Measurements from ENCODE around the gene PRIMA1. TPM values are rescaled to one million over a fixed set of nuclear protein-coding genes. Genes with fewer than 3 reads are reported as not detected.

PRIMA1 gene
- polyA plus RNA-seq, 10 donors, result 2.1 to 4.4 (median 3.3) TPM

DNA sequence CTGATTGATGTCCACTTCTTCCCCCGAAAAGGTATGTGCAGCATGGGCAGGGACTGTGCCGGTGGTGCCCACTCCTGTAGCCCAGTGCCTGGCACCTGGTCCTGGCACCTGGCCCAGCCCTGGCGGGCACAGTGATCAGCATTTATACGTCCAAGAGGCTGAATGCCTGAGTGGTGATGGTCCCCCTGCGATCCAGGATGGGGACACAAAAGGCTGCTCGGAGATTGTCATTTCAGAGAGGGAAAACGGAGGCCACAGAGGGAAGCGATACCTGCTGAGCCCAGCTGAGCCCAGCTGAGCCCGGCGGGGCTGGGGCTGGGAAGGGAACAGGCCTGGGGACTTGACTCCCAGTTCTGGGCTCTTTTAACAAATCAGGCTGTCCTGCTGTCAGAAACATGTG, 55.8 kb downstream of the PRIMA1 start:
- no peak for DNase-seq

DNA sequence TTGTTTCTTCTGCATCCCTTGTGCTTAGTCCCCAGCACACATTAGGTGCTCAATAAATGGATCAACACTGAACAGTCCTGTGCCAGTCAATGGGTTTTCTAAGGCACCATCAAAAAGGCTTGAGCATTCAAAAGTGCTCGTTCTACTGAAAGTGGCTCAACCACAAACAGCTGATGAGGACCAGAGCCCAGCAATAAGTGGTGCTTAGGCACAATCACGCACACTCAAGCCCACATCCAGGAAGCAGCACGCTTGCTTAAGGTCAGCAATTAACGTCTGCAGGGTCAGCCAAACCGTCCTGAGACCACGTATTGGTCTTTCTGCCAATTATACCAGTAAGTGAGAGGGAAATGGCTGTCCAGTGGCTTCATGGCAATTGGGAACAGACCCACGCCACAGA, 56.5 kb downstream of the PRIMA1 start:
- no peak for DNase-seq

DNA sequence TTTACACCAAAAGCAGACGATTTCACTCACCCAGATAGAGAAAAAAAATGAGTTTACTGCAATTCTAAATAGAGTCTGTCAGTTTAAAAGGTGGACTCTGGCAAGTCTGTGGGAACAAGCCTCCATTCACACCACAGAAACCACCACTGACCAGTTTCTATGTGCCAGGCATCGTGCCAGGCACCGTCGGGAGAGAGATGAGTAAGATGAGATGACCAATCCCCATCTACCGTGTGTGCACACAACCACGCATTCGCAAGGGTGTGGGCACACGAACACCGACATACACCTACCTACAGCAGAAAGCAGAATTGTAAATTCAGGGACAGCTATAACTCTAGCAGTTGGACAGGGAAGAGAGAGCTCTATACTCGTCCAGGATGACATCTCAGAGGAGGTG, 58.3 kb downstream of the PRIMA1 start:
- no peak for DNase-seq

DNA sequence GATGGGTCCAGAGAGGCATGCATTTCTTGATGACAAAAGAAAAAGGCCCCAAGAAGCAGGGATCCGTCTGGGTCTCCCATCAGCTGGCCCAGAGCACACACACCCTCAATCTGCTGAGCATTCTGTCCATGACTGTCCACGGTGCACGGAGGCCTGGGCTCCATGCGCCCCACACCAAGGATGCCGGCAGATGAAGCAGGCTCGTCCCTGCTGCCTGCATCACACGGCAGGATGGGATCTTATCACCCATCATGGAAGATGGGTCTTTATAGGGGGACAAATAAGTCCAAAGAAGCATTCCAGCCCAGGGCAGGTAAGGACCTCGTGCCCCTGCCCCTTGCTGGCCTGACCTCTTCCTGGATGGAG, 59.7 kb downstream of the PRIMA1 start:
- DNase-seq, result no peak

DNA sequence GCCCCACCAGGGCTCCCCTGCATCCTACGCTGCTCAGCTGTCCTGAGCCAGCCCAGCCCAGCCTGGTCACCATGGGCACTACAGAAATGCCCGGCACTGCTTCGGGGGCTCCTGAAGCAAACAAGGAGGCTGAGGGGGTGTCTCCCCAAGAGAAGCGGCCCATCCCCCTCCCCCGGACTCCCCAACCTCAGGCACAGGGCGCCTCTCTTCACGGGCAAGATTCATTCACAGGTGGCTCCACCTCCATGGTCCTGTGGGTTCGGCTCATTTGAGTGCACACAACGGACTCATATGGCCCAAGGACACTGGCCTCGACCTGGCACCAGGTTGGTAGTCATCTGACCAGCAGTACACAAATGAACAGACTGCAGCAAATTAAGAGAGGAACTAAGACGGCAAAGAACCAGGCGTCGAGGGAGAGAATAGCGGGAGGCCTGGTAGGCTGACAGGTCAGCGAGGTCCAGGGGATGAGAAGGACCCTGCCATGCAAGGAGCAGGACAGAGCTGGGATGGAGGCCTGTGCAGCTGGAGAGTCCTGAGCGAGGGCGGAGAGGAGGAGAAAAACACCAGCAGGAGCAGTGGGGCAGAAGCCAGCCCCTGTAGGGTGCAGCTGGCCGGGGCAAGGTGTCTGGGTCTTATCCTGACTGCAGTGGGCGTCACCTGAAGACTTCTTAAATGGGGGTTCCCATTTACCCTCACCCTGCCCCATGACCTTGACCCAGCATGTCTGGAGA, 60.2 kb downstream of the PRIMA1 start:
- DNase-seq, result no peak

DNA sequence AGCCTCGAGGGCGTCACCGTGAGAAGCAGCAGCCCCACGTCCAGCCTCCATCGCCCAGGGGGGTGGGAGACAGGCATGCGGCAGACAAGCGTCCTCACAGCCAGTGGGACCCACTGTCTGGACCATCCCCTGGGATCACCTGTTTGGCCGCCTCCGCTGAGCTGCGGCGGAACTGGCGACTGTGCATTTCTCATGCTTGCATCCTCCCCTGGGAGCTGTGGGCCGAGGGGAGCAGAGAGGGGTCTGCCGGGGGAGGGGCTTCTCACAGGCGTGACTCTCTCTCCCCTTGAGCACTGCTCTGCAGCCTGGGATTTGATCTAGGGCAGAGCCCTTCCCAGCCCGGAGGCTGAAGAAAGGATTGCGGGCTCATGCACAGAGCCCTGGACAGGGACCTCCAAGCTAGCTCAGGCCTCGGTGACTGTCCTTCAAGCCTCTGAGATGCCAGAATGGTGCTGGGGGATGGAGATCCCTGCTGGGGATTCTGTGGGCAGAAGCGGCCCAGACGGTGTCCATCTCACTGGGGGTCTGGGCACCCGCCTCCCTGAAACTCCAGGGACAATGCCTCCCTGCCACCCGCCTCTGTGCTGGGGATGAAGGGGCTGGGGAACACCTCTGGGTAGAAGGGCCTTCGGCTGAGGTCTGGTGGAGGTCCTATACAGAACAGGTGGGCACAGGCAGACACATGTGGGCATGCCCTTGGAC, 61.1 kb downstream of the PRIMA1 start:
- no peak for DNase-seq

DNA sequence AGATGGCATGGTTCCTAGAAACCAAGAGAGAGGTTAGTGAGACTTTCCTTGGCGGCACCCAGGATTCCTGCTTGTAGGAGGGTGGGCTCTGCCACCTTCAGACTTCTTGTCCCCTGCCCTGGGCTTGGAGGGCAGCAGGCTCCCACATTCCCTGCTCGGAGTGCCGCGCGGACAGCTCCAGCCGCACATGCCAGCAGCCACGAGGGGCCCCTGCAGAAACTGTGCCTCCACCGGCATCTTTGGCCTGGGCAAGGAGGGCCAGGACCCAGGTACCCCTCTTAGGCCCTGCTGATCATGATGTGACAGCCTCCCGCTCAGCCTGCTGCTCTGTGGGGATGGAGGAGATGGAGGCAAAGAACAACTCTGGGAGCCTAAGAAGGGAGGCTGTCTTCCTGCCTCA, 62.3 kb downstream of the PRIMA1 start:
- DNase-seq, result no peak

DNA sequence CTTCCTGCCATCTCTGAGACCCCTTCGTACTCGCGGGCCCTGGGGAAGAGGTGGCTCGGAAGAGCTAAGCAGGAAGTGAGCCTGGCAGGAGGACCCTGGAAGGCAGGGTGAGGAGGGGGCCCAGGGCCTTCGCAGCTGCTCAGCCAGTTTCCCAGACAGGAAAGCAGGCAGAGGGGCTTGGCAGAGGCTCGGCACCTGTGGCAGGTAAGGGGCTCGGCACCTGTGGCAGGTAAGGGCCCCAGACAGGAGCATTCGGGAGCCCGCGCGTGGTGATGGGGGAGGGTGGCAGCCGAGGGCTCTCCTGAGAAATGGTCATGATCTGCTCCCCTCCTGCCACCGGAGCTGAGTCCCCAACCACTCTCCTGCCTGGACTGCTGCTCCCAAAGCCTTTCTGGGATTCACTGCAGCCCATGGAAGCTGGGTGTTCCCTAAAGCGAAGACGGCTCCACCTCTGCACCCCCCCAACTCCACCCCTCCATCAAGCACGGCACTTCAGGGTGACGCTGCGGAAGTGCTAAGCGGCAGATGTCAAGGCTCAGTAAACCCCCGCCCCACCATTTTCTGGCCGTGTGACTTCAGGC, 63.2 kb downstream of the PRIMA1 start:
- DNase-seq, result no peak

DNA sequence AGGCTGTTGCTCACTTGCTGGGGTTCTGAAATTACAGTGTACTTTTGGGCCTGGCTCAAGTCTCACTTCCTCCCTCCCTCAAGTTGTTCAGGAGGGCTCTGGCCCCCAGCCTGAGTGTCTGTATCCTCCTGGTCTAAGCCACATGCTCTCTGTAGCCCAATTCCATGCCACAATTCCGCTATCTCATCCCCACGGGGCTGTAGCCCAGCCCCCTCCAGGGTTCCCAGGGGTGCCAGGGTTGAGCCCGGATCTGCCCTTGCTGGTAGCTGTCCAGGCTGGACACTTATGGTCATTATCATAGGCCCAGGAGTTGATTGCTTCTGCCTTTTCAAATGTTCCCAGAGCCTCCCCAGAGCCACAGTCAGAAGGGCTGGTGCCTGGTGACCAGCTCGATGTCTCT, 65.3 kb downstream of the PRIMA1 start:
- DNase-seq, result no peak

DNA sequence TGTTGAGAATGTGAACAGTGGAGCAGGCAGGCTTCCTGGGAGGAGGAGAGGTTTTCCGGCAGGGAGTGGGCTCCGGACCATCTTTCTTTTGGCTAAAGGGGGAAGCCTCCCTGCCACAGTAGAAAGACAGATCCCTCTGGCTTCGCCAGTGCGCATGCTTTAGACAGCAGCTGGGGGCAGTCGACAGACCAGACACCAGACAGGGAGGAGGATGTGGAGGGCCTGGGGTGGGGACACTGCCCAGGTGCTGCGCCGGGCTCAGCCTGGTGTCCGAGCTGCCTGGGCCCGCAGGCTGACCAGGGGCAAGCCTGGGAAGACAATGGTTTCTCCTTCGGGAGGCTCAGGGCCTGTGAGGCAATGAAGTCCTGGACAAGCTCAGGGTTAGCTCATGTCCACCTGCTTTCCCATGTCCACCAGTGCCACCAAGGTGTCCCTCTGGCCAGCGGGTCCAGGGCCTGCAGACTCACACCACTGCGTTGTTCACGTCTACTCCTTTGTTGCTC, 67.3 kb downstream of the PRIMA1 start:
- DNase-seq, result no peak

DNA sequence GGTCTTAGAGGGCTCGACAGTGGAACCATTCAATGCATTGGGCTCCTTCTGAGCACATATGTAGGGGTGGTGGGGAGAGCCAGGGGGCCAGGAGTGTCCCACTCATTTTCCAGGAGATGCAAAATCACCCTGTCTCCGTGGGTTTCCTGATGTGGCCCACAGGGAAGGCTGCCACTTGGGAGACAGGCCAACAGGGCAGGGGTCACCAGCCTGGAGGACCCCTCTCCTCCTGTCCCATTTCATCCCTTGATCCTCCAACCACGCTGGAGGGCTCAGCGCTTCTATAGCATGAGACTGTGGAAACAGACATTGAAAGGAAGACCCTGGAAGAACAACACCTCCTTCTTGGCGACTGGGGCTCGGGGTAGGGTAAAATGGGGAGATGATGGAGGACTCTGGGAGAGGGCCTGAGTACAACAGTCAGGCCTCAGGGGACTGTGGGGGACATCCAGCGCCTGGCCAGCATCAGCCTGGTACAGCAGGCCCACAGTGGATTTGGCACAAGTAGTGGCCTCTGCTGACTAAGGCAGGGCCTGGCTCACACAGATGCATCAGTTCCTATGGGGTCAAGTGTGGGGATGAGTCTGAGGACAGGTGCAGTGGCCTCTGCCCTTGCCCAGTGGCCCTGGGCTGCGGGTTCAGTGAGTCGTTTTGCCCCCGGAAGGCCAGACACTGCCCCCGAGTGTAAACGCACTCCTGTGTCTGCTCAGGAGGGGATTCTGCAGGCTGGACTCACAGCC, 68.0 kb downstream of the PRIMA1 start:
- no peak for DNase-seq

DNA sequence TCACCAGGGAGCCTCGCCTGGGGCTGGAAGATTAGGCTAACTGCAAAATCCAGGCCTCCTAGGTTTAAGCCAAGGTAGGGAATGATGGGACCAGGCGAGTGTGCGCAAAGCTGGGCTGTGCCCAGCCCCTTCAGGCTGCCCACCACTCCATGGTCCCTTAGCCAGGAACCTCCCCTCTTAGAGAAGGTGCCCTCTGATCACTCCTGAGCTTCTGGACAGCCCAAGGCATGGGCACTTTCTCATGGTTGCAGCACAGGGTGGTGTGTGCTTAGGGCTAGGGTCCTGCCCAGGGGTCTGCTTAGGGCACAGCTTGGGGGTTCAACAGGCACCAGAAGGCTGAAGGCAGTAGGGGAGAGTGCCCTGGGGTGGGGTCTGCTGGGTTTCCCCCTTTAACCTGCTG, 69.0 kb downstream of the PRIMA1 start:
- DNase-seq, result no peak

DNA sequence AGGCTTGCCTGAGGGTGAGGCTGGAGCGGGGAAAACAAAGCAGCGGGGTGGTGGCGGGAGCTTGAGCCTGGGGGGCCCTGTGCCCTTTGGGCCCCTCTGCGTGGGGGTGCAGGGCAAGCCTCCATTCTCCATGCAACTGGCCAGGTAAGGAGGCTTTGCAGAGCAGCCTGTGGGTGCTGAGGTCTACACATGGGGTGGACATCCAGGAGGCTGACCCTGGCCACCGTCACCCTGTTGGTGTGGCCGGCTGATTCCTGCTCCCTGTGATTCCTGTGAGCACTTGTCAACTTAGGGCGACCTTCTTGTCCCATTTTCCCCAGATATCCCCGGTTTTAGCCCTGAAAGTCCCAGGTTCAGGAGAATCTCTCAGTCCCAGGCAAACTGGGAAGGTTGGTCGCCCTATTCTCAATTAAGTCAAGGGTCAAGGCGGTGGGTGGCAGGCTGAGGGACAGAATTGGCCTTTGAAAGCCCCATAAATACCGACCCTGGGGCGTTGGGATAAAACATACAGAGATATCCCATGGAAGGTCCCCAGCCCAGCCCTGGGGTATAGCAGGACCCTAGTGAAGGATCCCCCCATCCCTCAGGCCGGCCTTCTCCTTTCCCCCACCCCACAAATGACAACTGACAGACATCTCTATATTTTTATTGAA, 70.5 kb downstream of the PRIMA1 start:
- no peak for DNase-seq

DNA sequence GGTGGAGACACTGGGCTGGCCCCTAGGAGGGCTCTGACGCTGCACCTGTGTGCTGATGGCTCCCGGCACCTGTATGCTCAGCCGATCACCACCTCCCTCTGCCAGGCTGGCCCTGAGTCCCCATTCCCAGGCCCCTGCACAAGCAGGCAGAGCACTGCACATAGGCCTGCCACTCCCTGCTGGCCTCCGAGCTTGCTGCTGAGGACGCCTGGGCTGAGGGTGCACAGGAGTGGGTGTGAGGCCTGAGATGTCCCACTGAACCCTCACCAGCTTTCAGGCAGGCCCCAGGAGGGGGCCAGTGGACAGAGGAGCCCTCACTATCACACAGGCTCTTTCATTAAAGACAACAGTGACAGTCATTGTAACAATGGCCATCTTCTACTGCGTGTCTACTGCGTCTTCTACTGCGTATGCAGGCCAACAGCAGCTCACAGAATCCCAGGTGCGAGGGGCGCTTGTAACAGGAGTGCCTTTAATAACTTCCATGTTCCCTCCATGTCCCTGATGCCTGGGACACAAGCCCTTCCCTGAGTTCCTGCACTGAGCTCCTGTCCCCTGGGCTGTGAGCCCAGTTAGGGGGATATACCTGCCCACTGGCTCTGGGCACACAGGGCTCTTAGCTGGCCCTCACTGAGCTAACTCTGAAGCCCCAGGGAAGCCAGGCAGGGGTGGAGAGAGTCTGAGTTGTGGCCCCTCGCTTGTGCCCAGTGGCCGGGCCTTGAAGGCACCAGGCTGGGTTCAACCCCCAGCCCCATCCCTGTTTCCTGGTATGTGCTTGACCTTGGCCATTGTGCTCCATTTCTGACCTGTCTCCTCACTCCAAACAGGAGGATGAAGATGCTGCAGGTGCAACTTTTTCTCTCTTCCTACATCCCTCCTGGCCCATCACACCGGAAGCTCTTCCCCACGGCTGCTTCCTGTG, 71.3 kb downstream of the PRIMA1 start:
- DNase-seq, result no peak

DNA sequence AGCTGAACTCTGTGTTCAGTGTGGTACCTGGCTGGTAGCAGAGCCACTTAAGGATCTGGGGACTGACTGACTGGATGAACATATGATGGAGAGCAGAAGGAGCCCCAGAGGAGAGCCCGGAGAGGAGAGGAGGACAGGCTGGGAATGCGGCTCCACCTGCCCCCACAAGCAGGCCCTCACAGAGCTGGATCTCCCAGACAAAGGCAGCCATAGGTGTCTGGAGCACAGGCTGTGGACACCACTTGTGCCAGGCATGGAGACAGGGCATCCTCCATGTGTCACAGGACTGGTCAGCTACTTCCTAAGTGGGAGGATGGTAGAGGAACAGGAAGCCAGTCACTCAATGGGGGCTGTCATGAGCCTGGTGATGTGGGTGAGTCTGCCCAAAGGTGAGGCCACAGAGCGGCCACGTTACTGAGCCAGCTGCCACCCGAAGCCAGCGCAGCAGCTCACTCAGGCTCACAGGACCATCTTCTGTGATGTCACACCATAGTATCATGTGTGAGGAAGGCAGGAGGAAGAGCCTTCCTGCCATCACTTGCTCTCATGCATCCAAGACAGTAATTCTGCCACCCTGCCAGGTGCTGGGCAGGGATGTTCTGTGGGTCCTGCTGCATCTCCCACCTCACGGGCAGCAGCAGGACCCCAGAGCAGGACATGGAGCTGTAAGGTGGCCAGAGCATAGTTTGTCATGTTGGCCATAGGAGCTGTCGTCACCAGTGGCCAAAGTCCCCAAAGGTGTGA, 72.1 kb downstream of the PRIMA1 start:
- DNase-seq, result no peak

DNA sequence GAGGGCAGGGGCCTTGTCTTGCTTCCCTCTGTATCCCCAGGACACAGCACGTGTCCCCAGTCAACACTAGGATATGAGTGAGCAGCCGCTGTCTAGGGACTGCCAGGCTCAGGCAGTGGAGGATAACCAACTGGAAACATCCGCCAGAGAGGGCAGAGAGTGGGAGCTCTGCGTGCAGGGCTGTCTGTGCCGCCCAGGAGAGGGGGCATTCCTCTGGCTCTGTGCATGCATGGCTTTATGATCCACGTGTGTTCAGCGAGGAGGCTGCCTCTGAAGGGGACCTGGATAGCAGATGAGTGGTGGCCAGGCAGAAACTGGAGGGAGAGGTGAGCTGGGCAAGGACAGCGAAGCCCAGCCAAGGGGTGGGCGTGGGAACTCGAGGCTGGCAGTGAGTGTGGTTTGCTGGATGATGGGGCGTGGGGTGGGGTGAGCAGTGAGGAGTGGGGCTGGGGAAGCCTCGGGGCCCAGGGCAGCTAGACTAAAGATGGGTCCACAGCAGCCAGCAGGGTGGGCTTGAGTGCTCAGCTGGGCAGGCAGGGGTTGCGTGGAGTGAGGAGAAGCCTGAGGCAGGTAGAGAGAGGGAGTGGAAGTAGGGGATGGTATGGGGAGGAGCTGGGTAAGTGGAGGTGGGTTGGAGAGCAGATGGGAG, 72.9 kb downstream of the PRIMA1 start:
- DNase-seq, result no peak

DNA sequence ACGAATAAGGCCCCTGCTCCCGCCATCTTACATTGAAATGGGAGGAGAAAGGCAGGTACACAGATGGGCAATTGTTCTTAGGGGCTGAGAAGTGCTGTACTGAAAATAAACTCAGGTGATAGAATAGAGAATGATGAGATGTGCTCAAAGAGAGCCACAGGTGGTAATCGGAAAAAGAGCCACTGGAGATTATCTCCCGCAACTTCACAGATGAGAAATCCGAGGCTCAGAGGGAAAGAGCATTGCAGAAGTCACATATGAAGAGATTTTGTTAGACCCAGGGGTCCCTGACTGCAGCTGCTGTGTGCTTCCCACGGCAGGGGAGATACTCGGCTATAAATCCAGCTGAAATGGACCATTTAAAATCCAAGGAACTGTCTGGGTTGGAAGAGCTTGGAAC, 73.7 kb downstream of the PRIMA1 start:
- no peak for DNase-seq

DNA sequence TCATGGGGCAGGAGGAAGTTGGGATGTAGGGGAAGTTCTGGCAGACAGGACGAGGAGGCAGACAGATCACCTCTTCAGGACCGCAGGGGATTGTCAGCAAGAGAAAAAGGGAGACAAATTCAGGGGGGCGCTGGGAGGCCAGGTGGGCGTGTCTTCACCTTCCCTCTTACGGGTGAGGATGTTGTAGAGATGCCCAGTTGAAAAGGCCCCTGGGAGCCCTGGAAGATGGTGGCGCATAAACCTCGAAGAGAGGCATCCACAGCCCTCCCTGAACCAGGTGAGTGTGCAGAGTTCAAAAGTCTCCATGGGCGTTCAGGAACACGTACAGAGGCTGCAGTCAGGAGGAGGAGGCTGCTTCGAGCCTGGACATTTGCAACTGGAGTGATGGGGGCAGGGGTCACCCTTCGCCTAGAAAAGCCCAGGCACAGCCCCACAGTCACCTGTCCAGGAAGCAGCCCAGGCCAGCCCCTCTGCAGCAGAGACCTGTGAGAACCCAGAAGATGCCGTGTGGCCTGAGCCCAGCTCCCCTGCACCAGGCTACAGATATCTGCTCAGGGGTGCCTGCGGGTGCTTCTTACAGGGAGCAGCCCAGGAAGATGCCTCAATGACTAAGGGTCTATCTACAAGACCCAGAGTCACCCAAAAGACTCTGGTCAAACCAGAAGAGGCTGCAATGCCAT, 74.4 kb downstream of the PRIMA1 start:
- no peak for DNase-seq

Data from muscle of back (tissue), 11 donors.